IMR-90 (cell line): ENCODE measurements around the gene MLYCD. TPM values are rescaled to one million over a fixed set of nuclear protein-coding genes. Genes with fewer than 3 reads are reported as not detected.

ENCODE experiments used
- ATAC-seq: fragments of 200-7000 bp; cut with Tn5 transposase; 2 replicates; pipeline ENCODE4 v1.9.1; 2020; ENCODE audit warnings: low read depth, mild to moderate bottlenecking, moderate library complexity
- BruUV-seq: library from RNA; stranded (reverse); fragments of 400-500 nt; replicated peaks from 2 replicates; lab custom pipeline; 2021; lab: Mats Ljungman, UMichigan
- CTCF ChIA-PET: fragments of 300-600 bp; formaldehyde crosslinking; extraction: SDS; loops from one replicate; lab custom pipeline; 2021; ENCODE audit warnings: antibody characterized with exemption; lab: Yijun Ruan, JAX
- POLR2A ChIA-PET: fragments of 300-600 bp; sonication (Branson Sonifier 250); formaldehyde crosslinking; loops from one replicate; lab custom pipeline; 2022; ENCODE audit warnings: antibody characterized with exemption; ENCODE audit not compliant: unreplicated experiment; lab: Charles Lee
- DNase-seq: peaks from one replicate; pipeline ENCODE4 v3.0.0; 2013
- H2AFZ ChIP-seq: replicated peaks from 2 replicates; pipeline ENCODE3; 2013; ENCODE audit warnings: low read length, mild to moderate bottlenecking; ENCODE audit not compliant: poor library complexity
- H2AK5ac ChIP-seq: 2 replicates; pipeline ENCODE4 v1.6.1; 2013; ENCODE audit warnings: low read depth, low read length, inconsistent platforms
- H2AK9ac ChIP-seq: replicated peaks from 2 replicates; pipeline ENCODE3; 2013; ENCODE audit warnings: mild to moderate bottlenecking, low read depth, low read length, moderate library complexity; ENCODE audit not compliant: poor library complexity
- H2BK120ac ChIP-seq: 2 replicates; pipeline ENCODE4 v1.6.1; 2013; ENCODE audit warnings: low read depth, low read length, inconsistent platforms
- H2BK15ac ChIP-seq: 3 replicates; pipeline ENCODE4 v1.6.1; 2013; ENCODE audit warnings: low read depth, low read length, inconsistent platforms
- H2BK20ac ChIP-seq: 2 replicates; pipeline ENCODE4 v1.6.1; 2013; ENCODE audit warnings: low read depth, mild to moderate bottlenecking, inconsistent platforms, low read length, moderate library complexity
- H2BK5ac ChIP-seq: 2 replicates; pipeline ENCODE4 v1.6.1; 2013; ENCODE audit warnings: mild to moderate bottlenecking, low read depth, low read length, inconsistent platforms; ENCODE audit not compliant: poor library complexity, severe bottlenecking
- H3K14ac ChIP-seq: replicated peaks from 2 replicates; pipeline ENCODE4 v1.6.1; 2013; ENCODE audit warnings: low read depth, low read length, inconsistent platforms
- H3K18ac ChIP-seq: 2 replicates; pipeline ENCODE4 v1.6.1; 2013; ENCODE audit warnings: low read depth, low read length, control low read depth
- H3K23ac ChIP-seq: 2 replicates; pipeline ENCODE4 v1.6.1; 2013; ENCODE audit warnings: low read depth, low read length, inconsistent platforms
- H3K27ac ChIP-seq: 2 replicates; pipeline ENCODE4 v1.5.1; 2013; ENCODE audit warnings: mild to moderate bottlenecking, control low read depth, low read length; ENCODE audit not compliant: insufficient read depth
- H3K27me3 ChIP-seq: 2 replicates; pipeline ENCODE4 v1.6.1; 2013; ENCODE audit warnings: low read length; ENCODE audit not compliant: control insufficient read depth, insufficient read depth
- H3K36me3 ChIP-seq: 2 replicates; pipeline ENCODE4 v1.6.1; 2013; ENCODE audit warnings: low read length, mixed read lengths; ENCODE audit not compliant: control insufficient read depth, insufficient read depth
- H3K4ac ChIP-seq: 2 replicates; pipeline ENCODE4 v1.6.1; 2013; ENCODE audit warnings: low read depth, low read length, inconsistent platforms
- H3K4me1 ChIP-seq: 2 replicates; pipeline ENCODE4 v1.6.1; 2013; ENCODE audit warnings: low read length, mixed read lengths; ENCODE audit not compliant: control insufficient read depth, insufficient read depth
- H3K4me2 ChIP-seq: 2 replicates; pipeline ENCODE4 v1.6.1; 2013; ENCODE audit warnings: low read depth, mild to moderate bottlenecking, control low read depth, low read length, moderate library complexity
- H3K4me3 ChIP-seq: 2 replicates; pipeline ENCODE4 v1.5.1; 2013; ENCODE audit warnings: low read depth, mild to moderate bottlenecking, control low read depth, low read length, moderate library complexity; ENCODE audit not compliant: insufficient read depth
- H3K56ac ChIP-seq: 2 replicates; pipeline ENCODE4 v1.6.1; 2013; ENCODE audit warnings: low read length, inconsistent platforms; ENCODE audit not compliant: insufficient read depth; ENCODE audit errors: extremely low read depth
- H3K79me1 ChIP-seq, 2 experiments: 2 replicates each; pipeline ENCODE4 v1.6.1; 2013; ENCODE audit warnings: low read length in 2 of 2, inconsistent platforms in 1 of 2, low read depth in 1 of 2
- H3K9ac ChIP-seq: 2 replicates; pipeline ENCODE4 v1.6.1; 2013; ENCODE audit warnings: low read depth, low read length, control low read depth
- H3K9me1 ChIP-seq: 2 replicates; pipeline ENCODE4 v1.6.1; 2013; ENCODE audit warnings: low read length, inconsistent platforms; ENCODE audit not compliant: insufficient read depth
- H3K9me3 ChIP-seq: 2 replicates; pipeline ENCODE4 v1.6.1; 2013; ENCODE audit warnings: low read length; ENCODE audit not compliant: control insufficient read depth, insufficient read depth
- H4K20me1 ChIP-seq: 2 replicates; pipeline ENCODE4 v1.6.1; 2013; ENCODE audit warnings: low read length, inconsistent platforms; ENCODE audit not compliant: insufficient read depth
- H4K5ac ChIP-seq: 2 replicates; pipeline ENCODE4 v1.6.1; 2013; ENCODE audit warnings: mild to moderate bottlenecking, low read depth, low read length, control low read depth
- H4K8ac ChIP-seq, 2 experiments: 2 replicates each; pipeline ENCODE4 v1.6.1; 2013; ENCODE audit warnings: low read depth in 2 of 2, low read length in 2 of 2, control low read depth in 1 of 2, inconsistent platforms in 1 of 2
- H4K91ac ChIP-seq: 2 replicates; pipeline ENCODE4 v1.6.1; 2013; ENCODE audit warnings: low read depth, low read length, inconsistent platforms; ENCODE audit not compliant: insufficient read depth
- BHLHE40 ChIP-seq: fragments of 150-350 bp; IDR thresholded peaks from 2 replicates; pipeline ENCODE4 v1.6.1; 2016; ENCODE audit warnings: mild to moderate bottlenecking, low read depth, low read length
- CEBPB ChIP-seq: IDR thresholded peaks from 2 replicates; pipeline ENCODE4 v1.6.1; 2012; ENCODE audit warnings: low read depth, low read length, improper control_type of control experiment
- CHD1 ChIP-seq: IDR thresholded peaks from 2 replicates; pipeline ENCODE4 v1.6.1; 2012; ENCODE audit warnings: low read depth, low read length, improper control_type of control experiment
- ELK1 ChIP-seq: fragments of 150-350 bp; IDR thresholded peaks from 2 replicates; pipeline ENCODE4 v1.6.1; 2016; ENCODE audit warnings: low read depth, mild to moderate bottlenecking, low read length, moderate library complexity, borderline replicate concordance
- FOS ChIP-seq: fragments of 150-350 bp; IDR thresholded peaks from 2 replicates; pipeline ENCODE4 v1.6.1; 2016; ENCODE audit warnings: low read depth, low read length
- MAFK ChIP-seq: IDR thresholded peaks from 2 replicates; pipeline ENCODE4 v1.6.1; 2012; ENCODE audit warnings: low read depth, low read length, improper control_type of control experiment
- MAZ ChIP-seq: IDR thresholded peaks from 2 replicates; pipeline ENCODE4 v1.6.1; 2012; ENCODE audit warnings: low read depth, mild to moderate bottlenecking, low read length, improper control_type of control experiment, moderate library complexity, borderline replicate concordance
- MXI1 ChIP-seq: IDR thresholded peaks from 2 replicates; pipeline ENCODE4 v1.6.1; 2012; ENCODE audit warnings: low read depth, mild to moderate bottlenecking, low read length, moderate library complexity, borderline replicate concordance
- NFE2L2 ChIP-seq: fragments of 150-350 bp; IDR thresholded peaks from 2 replicates; pipeline ENCODE4 v1.6.1; 2016; ENCODE audit warnings: low read depth, mild to moderate bottlenecking, low read length
- POLR2A ChIP-seq: IDR thresholded peaks from 2 replicates; pipeline ENCODE4 v1.6.1; 2012; ENCODE audit warnings: mild to moderate bottlenecking, low read depth, low read length
- RAD21 ChIP-seq: IDR thresholded peaks from 2 replicates; pipeline ENCODE4 v1.6.1; 2012; ENCODE audit warnings: low read length, improper control_type of control experiment
- RCOR1 ChIP-seq: IDR thresholded peaks from 2 replicates; pipeline ENCODE4 v1.6.1; 2012; ENCODE audit warnings: mild to moderate bottlenecking, low read length, improper control_type of control experiment; ENCODE audit not compliant: insufficient replicate concordance
- RFX5 ChIP-seq: IDR thresholded peaks from 2 replicates; pipeline ENCODE4 v1.8.0; 2012; ENCODE audit warnings: low read depth, mild to moderate bottlenecking, low read length, moderate library complexity
- SMC3 ChIP-seq: fragments of 150-350 bp; IDR thresholded peaks from 2 replicates; pipeline ENCODE4 v1.6.1; 2016; ENCODE audit warnings: low read depth, mild to moderate bottlenecking, antibody characterized with exemption, low read length, moderate library complexity
- WGBS, 2 experiments: methylation state at CpG; one replicate each; pipeline versions ENCODE4 v1.1.5 to v1.1.7; 2013; ENCODE audit warnings: missing lambda C conversion rate in 2 of 2; ENCODE audit not compliant: insufficient read length in 1 of 2; ENCODE audit errors: extremely low coverage in 2 of 2; 5-methylcytosine and 5-hydroxymethylcytosine counted together
- dilution Hi-C: fragments of 300-500 bp; cut with HindIII; formaldehyde crosslinking; loops from one replicate; pipeline ENCODE4 v1.14.3; 2018; ENCODE audit warnings: low sequenced_read_pairs; ENCODE audit not compliant: unreplicated experiment
- in situ Hi-C: fragments of 300-500 bp; cut with MboI; formaldehyde crosslinking; loops from 3 replicates; pipeline ENCODE4 v1.14.3; 2019; ENCODE audit warnings: low sequenced_read_pairs, inconsistent platforms, mixed read lengths
- intact Hi-C: fragments of 100-400 bp; cut with micrococcal nuclease; formaldehyde crosslinking; loops from 2 replicates; pipeline ENCODE4 v1.10.0; 2022
- polyA plus RNA-seq, 3 experiments: library from polyadenylated mRNA; depleted of rRNA; stranded (reverse); fragments of >200 nt; gene quantifications; 2 replicates each; pipeline ENCODE4 v1.2.3, GENCODE V29; 2012; ENCODE audit warnings: low replicate concordance in 1 of 3
- total RNA-seq: library from RNA; depleted of rRNA; stranded (reverse); fragments of >200 nt; gene quantifications from 2 replicates; pipeline ENCODE4 v1.2.3, GENCODE V29; 2012
- TF ChIP-seq, protein P1 (sequence below): fragments of 150-350 bp; IDR thresholded peaks from 2 replicates; pipeline ENCODE4 v1.6.1; 2017; ENCODE audit warnings: mild to moderate bottlenecking, antibody characterized with exemption, low read length, low read depth
- TF ChIP-seq, protein P2 (sequence below): conservative IDR thresholded peaks from 2 replicates; pipeline ENCODE4 v1.5.1; 2012; ENCODE audit warnings: mild to moderate bottlenecking, low read depth, low read length, improper control_type of control experiment

Gene MLYCD
- total and polyA plus RNA-seq, 2 of the 4 experiments (the other 2 are of a cell fraction), result 1.9 to 2.7 TPM

- Histone ChIP-seq H4K20me1 (peaks cover 3% of the 10 kb centered on the region), H3K27ac (no peak overlapping the region), H2BK5ac (no peak overlapping the region), H2AFZ (no peak overlapping the region), H2AK9ac (no peak overlapping the region), H3K14ac (no peak overlapping the region), H3K9me1 (peaks cover 18% of the 10 kb centered on the region), H3K4me2 (no peak overlapping the region), H3K56ac (no peak overlapping the region), H3K9me3 (no peaks in the 10 kb centered on the region), H3K79me1 (peaks cover 3 to 11% of the 10 kb centered on the region in 2 experiments; a peak in 1 of 4 replicates), H3K4me3 (no peak overlapping the region), H3K4ac (no peak overlapping the region), H4K5ac (no peak overlapping the region), H3K27me3 (no peaks in the 10 kb centered on the region), H3K18ac (no peak overlapping the region), H4K91ac (no peak overlapping the region), H2BK15ac (no peak overlapping the region), H2BK20ac (no peak overlapping the region), H3K23ac (no peak overlapping the region), H2BK120ac (no peak overlapping the region), H2AK5ac (no peak overlapping the region), H3K4me1 (peaks cover 3% of the 10 kb centered on the region; the same call in 1 of the 2 replicates), H3K36me3 (peaks cover 54% of the 10 kb centered on the region), H3K9ac (no peak overlapping the region), H4K8ac (no peak overlapping the region)
- 86% methylated on average over 4 of the region's 21 CpGs; no CpG with 5 or more reads in 1 of the 2 experiments for WGBS, 2 experiments
- ChIA-PET POLR2A (interaction anchor here (0.6 kb wide), 1 partner anchor 104 kb away, joined by 5 read pairs; no protein-coding TSS in a partner anchor), CTCF (no interaction called here)
- intact Hi-C loops, result no loop called here
- DNase-seq (no peak), ATAC-seq (no peak)
- no TSS peak for BruUV-seq
- in situ Hi-C loops, result no loop called here
- TF ChIP-seq MAFK (no peak), CEBPB (no peak), RFX5 (no peak), BHLHE40 (no peak), SMC3 (no peak), POLR2A (no peak), RAD21 (no peak), MXI1 (no peak), CHD1 (no peak), ELK1 (no peak), RCOR1 (no peak), FOS (no peak), MAZ (no peak), NFE2L2 (no peak)
- TF ChIP-seq, protein P1, sequence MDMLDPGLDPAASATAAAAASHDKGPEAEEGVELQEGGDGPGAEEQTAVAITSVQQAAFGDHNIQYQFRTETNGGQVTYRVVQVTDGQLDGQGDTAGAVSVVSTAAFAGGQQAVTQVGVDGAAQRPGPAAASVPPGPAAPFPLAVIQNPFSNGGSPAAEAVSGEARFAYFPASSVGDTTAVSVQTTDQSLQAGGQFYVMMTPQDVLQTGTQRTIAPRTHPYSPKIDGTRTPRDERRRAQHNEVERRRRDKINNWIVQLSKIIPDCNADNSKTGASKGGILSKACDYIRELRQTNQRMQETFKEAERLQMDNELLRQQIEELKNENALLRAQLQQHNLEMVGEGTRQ, result no peak
- TF ChIP-seq, protein P2, sequence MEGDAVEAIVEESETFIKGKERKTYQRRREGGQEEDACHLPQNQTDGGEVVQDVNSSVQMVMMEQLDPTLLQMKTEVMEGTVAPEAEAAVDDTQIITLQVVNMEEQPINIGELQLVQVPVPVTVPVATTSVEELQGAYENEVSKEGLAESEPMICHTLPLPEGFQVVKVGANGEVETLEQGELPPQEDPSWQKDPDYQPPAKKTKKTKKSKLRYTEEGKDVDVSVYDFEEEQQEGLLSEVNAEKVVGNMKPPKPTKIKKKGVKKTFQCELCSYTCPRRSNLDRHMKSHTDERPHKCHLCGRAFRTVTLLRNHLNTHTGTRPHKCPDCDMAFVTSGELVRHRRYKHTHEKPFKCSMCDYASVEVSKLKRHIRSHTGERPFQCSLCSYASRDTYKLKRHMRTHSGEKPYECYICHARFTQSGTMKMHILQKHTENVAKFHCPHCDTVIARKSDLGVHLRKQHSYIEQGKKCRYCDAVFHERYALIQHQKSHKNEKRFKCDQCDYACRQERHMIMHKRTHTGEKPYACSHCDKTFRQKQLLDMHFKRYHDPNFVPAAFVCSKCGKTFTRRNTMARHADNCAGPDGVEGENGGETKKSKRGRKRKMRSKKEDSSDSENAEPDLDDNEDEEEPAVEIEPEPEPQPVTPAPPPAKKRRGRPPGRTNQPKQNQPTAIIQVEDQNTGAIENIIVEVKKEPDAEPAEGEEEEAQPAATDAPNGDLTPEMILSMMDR, result no peak
- dilution Hi-C loops, result no loop called here
These were observed 15.3 kb downstream of the MLYCD start for GRCh38 chr16:83914091-83914710.
